IMR-90 (cell line): ENCODE measurements around the gene ATXN1. TPM values are rescaled to one million over a fixed set of nuclear protein-coding genes. Genes with fewer than 3 reads are reported as not detected.

ENCODE experiments used
- ATAC-seq: fragments of 200-7000 bp; cut with Tn5 transposase; 2 replicates; pipeline ENCODE4 v1.9.1; 2020; ENCODE audit warnings: low read depth, mild to moderate bottlenecking, moderate library complexity
- BruUV-seq: library from RNA; stranded (reverse); fragments of 400-500 nt; replicated peaks from 2 replicates; lab custom pipeline; 2021; lab: Mats Ljungman, UMichigan
- CTCF ChIA-PET: fragments of 300-600 bp; formaldehyde crosslinking; extraction: SDS; loops from one replicate; lab custom pipeline; 2021; ENCODE audit warnings: antibody characterized with exemption; lab: Yijun Ruan, JAX
- POLR2A ChIA-PET: fragments of 300-600 bp; sonication (Branson Sonifier 250); formaldehyde crosslinking; loops from one replicate; lab custom pipeline; 2022; ENCODE audit warnings: antibody characterized with exemption; ENCODE audit not compliant: unreplicated experiment; lab: Charles Lee
- DNase-seq: peaks from one replicate; pipeline ENCODE4 v3.0.0; 2013
- H2AFZ ChIP-seq: replicated peaks from 2 replicates; pipeline ENCODE3; 2013; ENCODE audit warnings: low read length, mild to moderate bottlenecking; ENCODE audit not compliant: poor library complexity
- H2AK5ac ChIP-seq: 2 replicates; pipeline ENCODE4 v1.6.1; 2013; ENCODE audit warnings: low read depth, low read length, inconsistent platforms
- H2AK9ac ChIP-seq: replicated peaks from 2 replicates; pipeline ENCODE3; 2013; ENCODE audit warnings: mild to moderate bottlenecking, low read depth, low read length, moderate library complexity; ENCODE audit not compliant: poor library complexity
- H2BK120ac ChIP-seq: 2 replicates; pipeline ENCODE4 v1.6.1; 2013; ENCODE audit warnings: low read depth, low read length, inconsistent platforms
- H2BK15ac ChIP-seq: 3 replicates; pipeline ENCODE4 v1.6.1; 2013; ENCODE audit warnings: low read depth, low read length, inconsistent platforms
- H2BK20ac ChIP-seq: 2 replicates; pipeline ENCODE4 v1.6.1; 2013; ENCODE audit warnings: low read depth, mild to moderate bottlenecking, inconsistent platforms, low read length, moderate library complexity
- H2BK5ac ChIP-seq: 2 replicates; pipeline ENCODE4 v1.6.1; 2013; ENCODE audit warnings: mild to moderate bottlenecking, low read depth, low read length, inconsistent platforms; ENCODE audit not compliant: poor library complexity, severe bottlenecking
- H3K14ac ChIP-seq: replicated peaks from 2 replicates; pipeline ENCODE4 v1.6.1; 2013; ENCODE audit warnings: low read depth, low read length, inconsistent platforms
- H3K18ac ChIP-seq: 2 replicates; pipeline ENCODE4 v1.6.1; 2013; ENCODE audit warnings: low read depth, low read length, control low read depth
- H3K23ac ChIP-seq: 2 replicates; pipeline ENCODE4 v1.6.1; 2013; ENCODE audit warnings: low read depth, low read length, inconsistent platforms
- H3K27ac ChIP-seq: 2 replicates; pipeline ENCODE4 v1.5.1; 2013; ENCODE audit warnings: mild to moderate bottlenecking, control low read depth, low read length; ENCODE audit not compliant: insufficient read depth
- H3K27me3 ChIP-seq: 2 replicates; pipeline ENCODE4 v1.6.1; 2013; ENCODE audit warnings: low read length; ENCODE audit not compliant: control insufficient read depth, insufficient read depth
- H3K36me3 ChIP-seq: 2 replicates; pipeline ENCODE4 v1.6.1; 2013; ENCODE audit warnings: low read length, mixed read lengths; ENCODE audit not compliant: control insufficient read depth, insufficient read depth
- H3K4ac ChIP-seq: 2 replicates; pipeline ENCODE4 v1.6.1; 2013; ENCODE audit warnings: low read depth, low read length, inconsistent platforms
- H3K4me1 ChIP-seq: 2 replicates; pipeline ENCODE4 v1.6.1; 2013; ENCODE audit warnings: low read length, mixed read lengths; ENCODE audit not compliant: control insufficient read depth, insufficient read depth
- H3K4me2 ChIP-seq: 2 replicates; pipeline ENCODE4 v1.6.1; 2013; ENCODE audit warnings: low read depth, mild to moderate bottlenecking, control low read depth, low read length, moderate library complexity
- H3K4me3 ChIP-seq: 2 replicates; pipeline ENCODE4 v1.5.1; 2013; ENCODE audit warnings: low read depth, mild to moderate bottlenecking, control low read depth, low read length, moderate library complexity; ENCODE audit not compliant: insufficient read depth
- H3K56ac ChIP-seq: 2 replicates; pipeline ENCODE4 v1.6.1; 2013; ENCODE audit warnings: low read length, inconsistent platforms; ENCODE audit not compliant: insufficient read depth; ENCODE audit errors: extremely low read depth
- H3K79me1 ChIP-seq, 2 experiments: 2 replicates each; pipeline ENCODE4 v1.6.1; 2013; ENCODE audit warnings: low read length in 2 of 2, inconsistent platforms in 1 of 2, low read depth in 1 of 2
- H3K9ac ChIP-seq: 2 replicates; pipeline ENCODE4 v1.6.1; 2013; ENCODE audit warnings: low read depth, low read length, control low read depth
- H3K9me1 ChIP-seq: 2 replicates; pipeline ENCODE4 v1.6.1; 2013; ENCODE audit warnings: low read length, inconsistent platforms; ENCODE audit not compliant: insufficient read depth
- H3K9me3 ChIP-seq: 2 replicates; pipeline ENCODE4 v1.6.1; 2013; ENCODE audit warnings: low read length; ENCODE audit not compliant: control insufficient read depth, insufficient read depth
- H4K20me1 ChIP-seq: 2 replicates; pipeline ENCODE4 v1.6.1; 2013; ENCODE audit warnings: low read length, inconsistent platforms; ENCODE audit not compliant: insufficient read depth
- H4K5ac ChIP-seq: 2 replicates; pipeline ENCODE4 v1.6.1; 2013; ENCODE audit warnings: mild to moderate bottlenecking, low read depth, low read length, control low read depth
- H4K8ac ChIP-seq, 2 experiments: 2 replicates each; pipeline ENCODE4 v1.6.1; 2013; ENCODE audit warnings: low read depth in 2 of 2, low read length in 2 of 2, control low read depth in 1 of 2, inconsistent platforms in 1 of 2
- H4K91ac ChIP-seq: 2 replicates; pipeline ENCODE4 v1.6.1; 2013; ENCODE audit warnings: low read depth, low read length, inconsistent platforms; ENCODE audit not compliant: insufficient read depth
- BHLHE40 ChIP-seq: fragments of 150-350 bp; IDR thresholded peaks from 2 replicates; pipeline ENCODE4 v1.6.1; 2016; ENCODE audit warnings: mild to moderate bottlenecking, low read depth, low read length
- CEBPB ChIP-seq: IDR thresholded peaks from 2 replicates; pipeline ENCODE4 v1.6.1; 2012; ENCODE audit warnings: low read depth, low read length, improper control_type of control experiment
- CHD1 ChIP-seq: IDR thresholded peaks from 2 replicates; pipeline ENCODE4 v1.6.1; 2012; ENCODE audit warnings: low read depth, low read length, improper control_type of control experiment
- FOS ChIP-seq: fragments of 150-350 bp; IDR thresholded peaks from 2 replicates; pipeline ENCODE4 v1.6.1; 2016; ENCODE audit warnings: low read depth, low read length
- MAFK ChIP-seq: IDR thresholded peaks from 2 replicates; pipeline ENCODE4 v1.6.1; 2012; ENCODE audit warnings: low read depth, low read length, improper control_type of control experiment
- MAZ ChIP-seq: IDR thresholded peaks from 2 replicates; pipeline ENCODE4 v1.6.1; 2012; ENCODE audit warnings: low read depth, mild to moderate bottlenecking, low read length, improper control_type of control experiment, moderate library complexity, borderline replicate concordance
- MXI1 ChIP-seq: IDR thresholded peaks from 2 replicates; pipeline ENCODE4 v1.6.1; 2012; ENCODE audit warnings: low read depth, mild to moderate bottlenecking, low read length, moderate library complexity, borderline replicate concordance
- NFE2L2 ChIP-seq: fragments of 150-350 bp; IDR thresholded peaks from 2 replicates; pipeline ENCODE4 v1.6.1; 2016; ENCODE audit warnings: low read depth, mild to moderate bottlenecking, low read length
- POLR2A ChIP-seq: IDR thresholded peaks from 2 replicates; pipeline ENCODE4 v1.6.1; 2012; ENCODE audit warnings: mild to moderate bottlenecking, low read depth, low read length
- RAD21 ChIP-seq: IDR thresholded peaks from 2 replicates; pipeline ENCODE4 v1.6.1; 2012; ENCODE audit warnings: low read length, improper control_type of control experiment
- RCOR1 ChIP-seq: IDR thresholded peaks from 2 replicates; pipeline ENCODE4 v1.6.1; 2012; ENCODE audit warnings: mild to moderate bottlenecking, low read length, improper control_type of control experiment; ENCODE audit not compliant: insufficient replicate concordance
- RFX5 ChIP-seq: IDR thresholded peaks from 2 replicates; pipeline ENCODE4 v1.8.0; 2012; ENCODE audit warnings: low read depth, mild to moderate bottlenecking, low read length, moderate library complexity
- SMC3 ChIP-seq: fragments of 150-350 bp; IDR thresholded peaks from 2 replicates; pipeline ENCODE4 v1.6.1; 2016; ENCODE audit warnings: low read depth, mild to moderate bottlenecking, antibody characterized with exemption, low read length, moderate library complexity
- WGBS, 2 experiments: methylation state at CpG; one replicate each; pipeline versions ENCODE4 v1.1.5 to v1.1.7; 2013; ENCODE audit warnings: missing lambda C conversion rate in 2 of 2; ENCODE audit not compliant: insufficient read length in 1 of 2; ENCODE audit errors: extremely low coverage in 2 of 2; 5-methylcytosine and 5-hydroxymethylcytosine counted together
- dilution Hi-C: fragments of 300-500 bp; cut with HindIII; formaldehyde crosslinking; loops from one replicate; pipeline ENCODE4 v1.14.3; 2018; ENCODE audit warnings: low sequenced_read_pairs; ENCODE audit not compliant: unreplicated experiment
- in situ Hi-C: fragments of 300-500 bp; cut with MboI; formaldehyde crosslinking; loops from 3 replicates; pipeline ENCODE4 v1.14.3; 2019; ENCODE audit warnings: low sequenced_read_pairs, inconsistent platforms, mixed read lengths
- intact Hi-C: fragments of 100-400 bp; cut with micrococcal nuclease; formaldehyde crosslinking; loops from 2 replicates; pipeline ENCODE4 v1.10.0; 2022
- polyA plus RNA-seq, 3 experiments: library from polyadenylated mRNA; depleted of rRNA; stranded (reverse); fragments of >200 nt; gene quantifications; 2 replicates each; pipeline ENCODE4 v1.2.3, GENCODE V29; 2012; ENCODE audit warnings: low replicate concordance in 1 of 3
- total RNA-seq: library from RNA; depleted of rRNA; stranded (reverse); fragments of >200 nt; gene quantifications from 2 replicates; pipeline ENCODE4 v1.2.3, GENCODE V29; 2012
- TF ChIP-seq, protein P1 (sequence below): conservative IDR thresholded peaks from 2 replicates; pipeline ENCODE4 v1.5.1; 2012; ENCODE audit warnings: mild to moderate bottlenecking, low read depth, low read length, improper control_type of control experiment
- TF ChIP-seq, protein P2 (sequence below): fragments of 150-350 bp; IDR thresholded peaks from 2 replicates; pipeline ENCODE4 v1.6.1; 2016; ENCODE audit warnings: low read depth, mild to moderate bottlenecking, low read length, moderate library complexity, borderline replicate concordance
- TF ChIP-seq, protein P3 (sequence below): fragments of 150-350 bp; IDR thresholded peaks from 2 replicates; pipeline ENCODE4 v1.6.1; 2017; ENCODE audit warnings: mild to moderate bottlenecking, antibody characterized with exemption, low read length, low read depth

Gene ATXN1
- total and polyA plus RNA-seq, 2 of the 4 experiments (the other 2 are of a cell fraction): 7.3 to 11.1 TPM

DNA sequence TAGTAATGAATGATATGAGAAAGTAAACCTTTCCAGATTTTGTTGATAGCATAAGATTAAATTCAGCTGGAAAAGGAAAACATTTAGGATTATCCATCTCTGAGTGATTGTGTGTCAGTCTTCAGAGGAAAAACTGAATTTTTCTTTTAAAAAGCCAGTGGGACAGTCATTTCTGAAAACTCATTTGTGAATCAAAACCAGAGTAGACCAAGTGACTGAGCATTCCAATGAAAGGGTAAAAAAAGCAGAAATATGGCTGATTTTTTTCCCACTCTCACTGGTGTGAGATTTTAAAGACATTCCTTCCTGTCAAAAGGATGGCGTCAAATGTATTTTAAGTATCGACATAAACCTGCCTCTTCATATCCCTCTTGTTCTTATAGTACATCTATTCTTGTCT lies 308.9 kb downstream of the ATXN1 start:
- dilution Hi-C loops (no loop called here), intact Hi-C loops (no loop called here), in situ Hi-C loops (no loop called here)
- Histone ChIP-seq H2BK20ac (no peak overlapping the region), H4K5ac (no peak overlapping the region), H3K4me3 (no peak overlapping the region), H2BK15ac (no peak overlapping the region; the same call in 2 of the 3 replicates), H3K18ac (no peak overlapping the region; the same call in 1 of the 2 replicates), H3K14ac (no peak overlapping the region), H4K8ac (no peak overlapping the region), H3K23ac (no peak overlapping the region), H2AK5ac (no peak overlapping the region), H3K79me1 (peaks cover 5 to 17% of the 10 kb centered on the region in 2 experiments; a peak in 3 of 4 replicates), H3K56ac (no peak overlapping the region), H3K36me3 (0 out of 2 replicates have a peak, but pooled peaks cover 4% of the 10 kb centered on the region), H3K9me1 (0 out of 2 replicates have a peak, but pooled peaks cover 7% of the 10 kb centered on the region), H3K4me2 (no peak overlapping the region), H3K27me3 (no peaks in the 10 kb centered on the region), H3K4me1 (peaks cover 20% of the 10 kb centered on the region), H4K91ac (no peak overlapping the region), H2AK9ac (no peak overlapping the region), H2AFZ (no peak overlapping the region), H2BK5ac (no peak overlapping the region), H3K9me3 (peaks cover 4% of the 10 kb centered on the region), H3K9ac (no peak overlapping the region), H3K4ac (no peak overlapping the region), H4K20me1 (no peaks in the 10 kb centered on the region), H3K27ac (no peak overlapping the region), H2BK120ac (0 out of 2 replicates have a peak overlapping the region, but pooled peaks have one; percentile 6)
- DNase-seq (no peak), ATAC-seq (no peak)
- TF ChIP-seq RCOR1 (no peak), RFX5 (no peak), CEBPB (no peak), RAD21 (no peak), MAFK (no peak), CHD1 (no peak), SMC3 (no peak), FOS (no peak), POLR2A (no peak), MAZ (no peak), MXI1 (no peak), BHLHE40 (no peak), NFE2L2 (no peak)
- TF ChIP-seq, protein P1, sequence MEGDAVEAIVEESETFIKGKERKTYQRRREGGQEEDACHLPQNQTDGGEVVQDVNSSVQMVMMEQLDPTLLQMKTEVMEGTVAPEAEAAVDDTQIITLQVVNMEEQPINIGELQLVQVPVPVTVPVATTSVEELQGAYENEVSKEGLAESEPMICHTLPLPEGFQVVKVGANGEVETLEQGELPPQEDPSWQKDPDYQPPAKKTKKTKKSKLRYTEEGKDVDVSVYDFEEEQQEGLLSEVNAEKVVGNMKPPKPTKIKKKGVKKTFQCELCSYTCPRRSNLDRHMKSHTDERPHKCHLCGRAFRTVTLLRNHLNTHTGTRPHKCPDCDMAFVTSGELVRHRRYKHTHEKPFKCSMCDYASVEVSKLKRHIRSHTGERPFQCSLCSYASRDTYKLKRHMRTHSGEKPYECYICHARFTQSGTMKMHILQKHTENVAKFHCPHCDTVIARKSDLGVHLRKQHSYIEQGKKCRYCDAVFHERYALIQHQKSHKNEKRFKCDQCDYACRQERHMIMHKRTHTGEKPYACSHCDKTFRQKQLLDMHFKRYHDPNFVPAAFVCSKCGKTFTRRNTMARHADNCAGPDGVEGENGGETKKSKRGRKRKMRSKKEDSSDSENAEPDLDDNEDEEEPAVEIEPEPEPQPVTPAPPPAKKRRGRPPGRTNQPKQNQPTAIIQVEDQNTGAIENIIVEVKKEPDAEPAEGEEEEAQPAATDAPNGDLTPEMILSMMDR: no peak
- TF ChIP-seq, protein P2, sequence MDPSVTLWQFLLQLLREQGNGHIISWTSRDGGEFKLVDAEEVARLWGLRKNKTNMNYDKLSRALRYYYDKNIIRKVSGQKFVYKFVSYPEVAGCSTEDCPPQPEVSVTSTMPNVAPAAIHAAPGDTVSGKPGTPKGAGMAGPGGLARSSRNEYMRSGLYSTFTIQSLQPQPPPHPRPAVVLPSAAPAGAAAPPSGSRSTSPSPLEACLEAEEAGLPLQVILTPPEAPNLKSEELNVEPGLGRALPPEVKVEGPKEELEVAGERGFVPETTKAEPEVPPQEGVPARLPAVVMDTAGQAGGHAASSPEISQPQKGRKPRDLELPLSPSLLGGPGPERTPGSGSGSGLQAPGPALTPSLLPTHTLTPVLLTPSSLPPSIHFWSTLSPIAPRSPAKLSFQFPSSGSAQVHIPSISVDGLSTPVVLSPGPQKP: no peak
- TF ChIP-seq, protein P3, sequence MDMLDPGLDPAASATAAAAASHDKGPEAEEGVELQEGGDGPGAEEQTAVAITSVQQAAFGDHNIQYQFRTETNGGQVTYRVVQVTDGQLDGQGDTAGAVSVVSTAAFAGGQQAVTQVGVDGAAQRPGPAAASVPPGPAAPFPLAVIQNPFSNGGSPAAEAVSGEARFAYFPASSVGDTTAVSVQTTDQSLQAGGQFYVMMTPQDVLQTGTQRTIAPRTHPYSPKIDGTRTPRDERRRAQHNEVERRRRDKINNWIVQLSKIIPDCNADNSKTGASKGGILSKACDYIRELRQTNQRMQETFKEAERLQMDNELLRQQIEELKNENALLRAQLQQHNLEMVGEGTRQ: no peak
- WGBS, 2 experiments: no CpG with 5 or more reads among the region's 2 CpGs
- POLR2A ChIA-PET: no interaction called here
- CTCF ChIA-PET: no interaction called here
- no TSS peak for BruUV-seq
